ENCODE results near the gene TTN. TPM values are rescaled to one million over a fixed set of nuclear protein-coding genes. Genes with fewer than 3 reads are reported as not detected.
A peak's percentile ranks its signal among the peaks of the same experiment; 100 is the strongest.

TTN gene
- total RNA-seq, 6 experiments from 2014 or later: 0.42 to 9.5 (median 0.97) TPM

- ATAC-seq (no peak), DNase-seq (no peak)
- TF ChIP-seq POLR2A (IDR thresholded peaks at IDR 0.05): no peak
- TF ChIP-seq, protein P1, sequence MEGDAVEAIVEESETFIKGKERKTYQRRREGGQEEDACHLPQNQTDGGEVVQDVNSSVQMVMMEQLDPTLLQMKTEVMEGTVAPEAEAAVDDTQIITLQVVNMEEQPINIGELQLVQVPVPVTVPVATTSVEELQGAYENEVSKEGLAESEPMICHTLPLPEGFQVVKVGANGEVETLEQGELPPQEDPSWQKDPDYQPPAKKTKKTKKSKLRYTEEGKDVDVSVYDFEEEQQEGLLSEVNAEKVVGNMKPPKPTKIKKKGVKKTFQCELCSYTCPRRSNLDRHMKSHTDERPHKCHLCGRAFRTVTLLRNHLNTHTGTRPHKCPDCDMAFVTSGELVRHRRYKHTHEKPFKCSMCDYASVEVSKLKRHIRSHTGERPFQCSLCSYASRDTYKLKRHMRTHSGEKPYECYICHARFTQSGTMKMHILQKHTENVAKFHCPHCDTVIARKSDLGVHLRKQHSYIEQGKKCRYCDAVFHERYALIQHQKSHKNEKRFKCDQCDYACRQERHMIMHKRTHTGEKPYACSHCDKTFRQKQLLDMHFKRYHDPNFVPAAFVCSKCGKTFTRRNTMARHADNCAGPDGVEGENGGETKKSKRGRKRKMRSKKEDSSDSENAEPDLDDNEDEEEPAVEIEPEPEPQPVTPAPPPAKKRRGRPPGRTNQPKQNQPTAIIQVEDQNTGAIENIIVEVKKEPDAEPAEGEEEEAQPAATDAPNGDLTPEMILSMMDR (IDR thresholded peaks at IDR 0.05): no peak
- Histone ChIP-seq H3K4me1 (no peaks in the 10 kb centered on the region), H3K4me3 (no peak overlapping the region), H3K27me3 (no peaks in the 10 kb centered on the region), H3K27ac (no peak overlapping the region), H3K9me3 (no peaks in the 10 kb centered on the region), H3K36me3 (peaks cover 0 to 4% (median under 1%) of the 10 kb centered on the region in 4 donors)
- intact Hi-C loops (cut with DNase I): no loop called here
- WGBS (ENCODE audit: insufficient coverage, low coverage, low lambda C conversion rate, missing lambda C conversion rate): 61% methylated on average over 2 of the region's 2 CpGs
These were observed 292.6 kb downstream of the TTN start for GRCh38 chr2:178514664-178515063.

DNA sequence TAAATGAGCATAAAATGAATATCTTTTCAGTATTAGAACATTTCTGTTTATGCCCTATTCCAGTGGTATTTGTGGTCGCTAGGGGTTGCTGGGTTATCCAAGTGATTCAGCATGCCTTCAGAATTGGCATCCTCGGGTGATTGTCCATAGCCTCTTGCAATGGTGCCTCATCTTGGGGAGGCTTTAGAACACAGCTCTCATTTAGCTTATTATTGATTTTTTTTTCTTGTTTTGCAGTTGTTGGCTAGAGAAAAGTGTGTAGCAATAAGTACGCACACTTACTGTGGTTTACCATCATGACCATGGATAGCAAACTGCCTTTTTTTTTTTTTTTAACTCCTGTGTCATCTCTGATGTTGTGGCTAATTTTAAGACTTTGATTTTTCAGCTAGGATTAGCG is 293.3 kb downstream of the TTN start:
- TF ChIP-seq, protein P1 (IDR thresholded peaks at IDR 0.05): no peak
- no peak for TF ChIP-seq POLR2A (IDR thresholded peaks at IDR 0.05)
- Histone ChIP-seq H3K9me3 (no peaks in the 10 kb centered on the region), H3K4me1 (no peaks in the 10 kb centered on the region), H3K36me3 (peaks cover 0 to 5% (median 2%) of the 10 kb centered on the region in 4 donors), H3K27ac (no peak overlapping the region), H3K4me3 (no peak overlapping the region), H3K27me3 (no peaks in the 10 kb centered on the region)
- 78% methylated on average over 4 of the region's 4 CpGs for WGBS (ENCODE audit: insufficient coverage, low coverage, low lambda C conversion rate, missing lambda C conversion rate)
- intact Hi-C loops (cut with DNase I): no loop called here
- peak in 3 of 4 donors; percentile 16 to 51 (median 30) for ATAC-seq
- no peak for DNase-seq

DNA sequence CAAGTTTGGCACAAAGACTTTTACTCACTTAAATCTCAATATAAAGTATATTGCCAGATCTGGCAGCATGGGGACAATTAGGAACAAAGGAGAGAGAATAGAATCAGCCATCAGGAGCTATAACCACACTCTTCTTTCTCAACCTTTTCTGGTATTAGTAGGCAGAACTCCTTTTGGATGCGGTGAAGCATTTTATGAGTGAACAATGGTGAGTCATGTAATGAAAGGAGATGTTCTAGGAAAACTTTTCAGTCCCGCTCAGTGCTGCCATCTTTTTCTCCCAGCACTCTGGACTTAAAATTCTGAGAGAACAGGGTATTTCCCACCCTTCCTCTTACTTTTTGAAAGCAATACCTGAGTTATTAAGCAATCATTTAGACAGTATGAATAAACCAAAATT is 294.7 kb downstream of the TTN start:
- Histone ChIP-seq H3K36me3 (peaks cover 0 to 5% (median 2%) of the 10 kb centered on the region in 4 donors), H3K4me3 (no peak overlapping the region), H3K9me3 (no peaks in the 10 kb centered on the region), H3K27ac (no peak overlapping the region), H3K27me3 (no peaks in the 10 kb centered on the region), H3K4me1 (no peaks in the 10 kb centered on the region)
- 90% methylated on average over 2 of the region's 2 CpGs for WGBS (ENCODE audit: insufficient coverage, low coverage, low lambda C conversion rate, missing lambda C conversion rate)
- ATAC-seq: no peak
- intact Hi-C loops (cut with DNase I): no loop called here
- DNase-seq: no peak
- no peak for TF ChIP-seq POLR2A (IDR thresholded peaks at IDR 0.05)

DNA sequence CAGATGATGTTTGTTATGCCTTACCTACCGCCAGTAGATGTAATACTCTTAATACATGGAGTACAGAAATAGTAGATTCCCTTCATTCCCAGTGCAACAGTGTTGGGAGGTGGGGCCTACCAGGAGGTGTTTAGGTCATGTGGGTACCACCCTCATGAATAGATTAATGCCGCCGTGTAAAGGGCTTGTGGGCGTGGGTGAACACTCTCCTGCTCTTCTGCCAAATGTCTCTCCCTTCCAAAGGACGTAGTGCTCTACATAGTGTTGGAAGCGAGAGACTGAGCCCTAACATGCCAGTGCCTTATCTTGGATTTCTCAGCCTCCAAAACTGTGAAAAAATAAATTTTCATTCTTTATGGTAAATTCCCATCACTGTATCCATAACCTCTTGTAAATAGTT is 296.8 kb downstream of the TTN start:
- no peaks in the 10 kb centered on the region for H3K27me3 ChIP-seq
- intact Hi-C loops (cut with DNase I): no loop called here
- no peaks in the 10 kb centered on the region for H3K9me3 ChIP-seq
- H3K4me1 ChIP-seq: peaks cover 0 to 15% (median 0%) of the 10 kb centered on the region in 4 donors
- peaks cover 0 to 5% (median 2%) of the 10 kb centered on the region in 4 donors for H3K36me3 ChIP-seq
- ATAC-seq (no peak), DNase-seq (no peak)
- H3K27ac ChIP-seq: no peak overlapping the region
- H3K4me3 ChIP-seq: no peak overlapping the region
- no peak for TF ChIP-seq POLR2A (IDR thresholded peaks at IDR 0.05)
- TF ChIP-seq, protein P1 (IDR thresholded peaks at IDR 0.05): no peak
- WGBS (ENCODE audit: insufficient coverage, low coverage, low lambda C conversion rate, missing lambda C conversion rate): 80% methylated on average over 5 of the region's 6 CpGs

GRCh38 chr2:178508646-178509045 is 298.6 kb downstream of the TTN start:
- no peaks in the 10 kb centered on the region for H3K9me3 ChIP-seq
- H3K36me3 ChIP-seq: peaks cover 0 to 18% (median 4%) of the 10 kb centered on the region in 4 donors
- no CpG with 5 or more reads among the region's 2 CpGs for WGBS (ENCODE audit: insufficient coverage, low coverage, low lambda C conversion rate, missing lambda C conversion rate)
- DNase-seq (no peak), ATAC-seq (no peak)
- intact Hi-C loops (cut with DNase I): no loop called here
- no peak overlapping the region for H3K27ac ChIP-seq
- no peak for TF ChIP-seq POLR2A (IDR thresholded peaks at IDR 0.05)
- TF ChIP-seq, protein P1 (IDR thresholded peaks at IDR 0.05): no peak
- no peak overlapping the region for H3K4me3 ChIP-seq
- H3K4me1 ChIP-seq: peaks cover 0 to 15% (median 0%) of the 10 kb centered on the region in 4 donors
- no peaks in the 10 kb centered on the region for H3K27me3 ChIP-seq
